ENCODE data around the gene LGI4. TPM values are rescaled to one million over a fixed set of nuclear protein-coding genes. Genes with fewer than 3 reads are reported as not detected.

LGI4 gene
- total and polyA plus RNA-seq, 4 experiments from 2014 or later: 0.72 to 0.81 TPM; not detected in 2

- no peaks in the 10 kb centered on the region for H3K36me3 ChIP-seq (ENCODE audit: insufficient read depth, low read length)
- Mint-ChIP-seq H3K27ac (no peak overlapping the region), H3K4me3 (no peak overlapping the region), H3K4me1 (peaks cover 0 to 6% (median 3%) of the 10 kb centered on the region in 4 donors), H3K9me3 (no peaks in the 10 kb centered on the region), H3K27me3 (peaks cover 6 to 7% of the 10 kb centered on the region in 2 donors), H3K36me3 (no peaks in the 10 kb centered on the region)
- H3K9me3 ChIP-seq (ENCODE audit: control insufficient read depth in 1 of 2, low read length in 2 of 2): no peaks in the 10 kb centered on the region
- no peaks in the 10 kb centered on the region for H3K27me3 ChIP-seq (ENCODE audit: insufficient read depth, low read length)
- H3K4me1 ChIP-seq (ENCODE audit: insufficient read depth, low read length): peaks cover 7% of the 10 kb centered on the region
- ChIA-PET CTCF (ENCODE audit: partially characterized antibody) (no interaction called here), POLR2A (ENCODE audit: partially characterized antibody) (no interaction called here)
- no peak overlapping the region for H3K27ac ChIP-seq (ENCODE audit: low read depth, low read length)
- intact Hi-C loops (cut with micrococcal nuclease): no loop called here
- H3K4me3 ChIP-seq (ENCODE audit: low read length in 2 of 2): no peak overlapping the region
- no peak for DNase-seq
Measured at GRCh38 chr19:35094656-35095055, 40.2 kb downstream of the LGI4 start.

DNA sequence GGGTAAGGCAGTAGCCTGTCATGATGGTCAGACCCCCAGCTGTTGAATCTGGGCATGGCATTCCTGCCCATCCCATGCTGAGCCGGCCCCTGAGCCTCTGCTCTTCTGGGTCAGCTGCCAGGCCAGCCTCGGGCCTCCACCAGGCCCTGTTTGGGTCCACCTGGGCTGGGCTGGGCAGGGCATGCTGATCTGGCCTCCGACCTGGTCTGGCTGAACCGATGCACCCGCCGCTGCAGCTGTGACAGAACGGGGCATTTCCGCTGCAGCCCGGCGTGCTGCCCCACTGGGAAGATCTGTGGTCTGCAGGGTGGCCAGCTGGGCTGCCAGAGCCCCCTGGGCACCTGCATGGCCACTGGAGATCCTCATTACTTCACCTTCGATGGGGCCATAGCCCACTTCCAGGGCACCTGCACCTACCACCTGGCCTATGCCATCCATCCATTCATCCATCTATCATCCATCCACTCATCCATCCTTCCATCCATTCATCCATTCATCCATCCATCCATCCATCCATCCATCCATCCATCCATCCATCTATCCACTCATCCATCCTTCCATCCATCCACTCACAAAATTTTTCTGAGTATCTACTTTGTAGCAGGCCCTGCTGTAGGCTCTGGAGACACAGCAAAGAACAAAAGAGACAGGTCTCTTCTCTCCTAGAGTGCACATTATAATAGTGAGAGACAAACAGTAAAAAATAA lies 40.8 kb downstream of the LGI4 start:
- peaks cover 0 to 6% (median 3%) of the 10 kb centered on the region in 4 donors for H3K4me1 Mint-ChIP-seq
- Histone ChIP-seq H3K36me3 (ENCODE audit: insufficient read depth, low read length) (no peaks in the 10 kb centered on the region), H3K27me3 (ENCODE audit: insufficient read depth, low read length) (no peaks in the 10 kb centered on the region), H3K4me1 (ENCODE audit: insufficient read depth, low read length) (peaks cover 7% of the 10 kb centered on the region), H3K9me3 (ENCODE audit: control insufficient read depth in 1 of 2, low read length in 2 of 2) (no peaks in the 10 kb centered on the region), H3K27ac (ENCODE audit: low read depth, low read length) (no peak overlapping the region), H3K4me3 (ENCODE audit: low read length in 2 of 2) (no peak overlapping the region)
- DNase-seq: no peak
- peaks cover 6 to 9% of the 10 kb centered on the region in 2 donors for H3K27me3 Mint-ChIP-seq
- H3K36me3 Mint-ChIP-seq: no peaks in the 10 kb centered on the region
- H3K4me3 Mint-ChIP-seq: no peak overlapping the region
- CTCF ChIA-PET (ENCODE audit: partially characterized antibody): no interaction called here
- H3K27ac Mint-ChIP-seq: peak overlapping the region in 2 of 7 donors; percentile 25 to 42
- intact Hi-C loops (cut with micrococcal nuclease): no loop called here
- POLR2A ChIA-PET (ENCODE audit: partially characterized antibody): no interaction called here
- H3K9me3 Mint-ChIP-seq: no peaks in the 10 kb centered on the region

DNA sequence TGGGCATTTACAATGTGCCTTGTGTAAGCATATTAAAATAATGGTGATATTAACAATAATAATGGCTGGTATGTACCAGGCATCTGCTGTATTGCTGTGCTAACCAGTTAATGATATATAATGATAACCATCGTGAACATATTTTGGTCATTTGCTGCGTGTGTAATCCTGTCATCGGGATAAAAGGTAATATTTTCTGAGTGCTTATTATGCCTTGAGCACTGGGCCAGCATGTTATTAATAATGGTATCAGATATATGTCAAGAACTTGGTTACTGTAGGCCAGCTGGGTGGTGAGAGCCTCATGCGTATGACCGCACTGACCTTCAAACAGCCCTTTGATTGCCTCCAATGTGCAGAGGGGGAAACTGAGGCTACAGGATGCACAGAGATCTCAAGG lies 41.4 kb downstream of the LGI4 start:
- Mint-ChIP-seq H3K27ac (no peak overlapping the region), H3K4me3 (no peak overlapping the region), H3K36me3 (no peaks in the 10 kb centered on the region), H3K4me1 (peaks cover 0 to 6% (median 3%) of the 10 kb centered on the region in 4 donors), H3K9me3 (no peaks in the 10 kb centered on the region), H3K27me3 (peaks cover 6 to 10% of the 10 kb centered on the region in 2 donors)
- Histone ChIP-seq H3K4me3 (ENCODE audit: low read length in 2 of 2) (no peak overlapping the region), H3K4me1 (ENCODE audit: insufficient read depth, low read length) (peaks cover 7% of the 10 kb centered on the region), H3K9me3 (ENCODE audit: control insufficient read depth in 1 of 2, low read length in 2 of 2) (no peaks in the 10 kb centered on the region), H3K27me3 (ENCODE audit: insufficient read depth, low read length) (no peaks in the 10 kb centered on the region), H3K27ac (ENCODE audit: low read depth, low read length) (no peak overlapping the region), H3K36me3 (ENCODE audit: insufficient read depth, low read length) (no peaks in the 10 kb centered on the region)
- intact Hi-C loops (cut with micrococcal nuclease): no loop called here
- no peak for DNase-seq
- ChIA-PET POLR2A (ENCODE audit: partially characterized antibody) (no interaction called here), CTCF (ENCODE audit: partially characterized antibody) (interaction anchor here (1.0 kb wide), 1 partner anchor 61 kb away, joined by 3 read pairs; the partner anchor contains the start of gene FXYD5)

- Mint-ChIP-seq H3K36me3 (no peaks in the 10 kb centered on the region), H3K4me1 (peaks cover 3 to 13% (median 5%) of the 10 kb centered on the region in 4 donors), H3K4me3 (peak overlapping the region in 1 of 8 donors; percentile 13), H3K27me3 (peaks cover 6 to 10% of the 10 kb centered on the region in 2 donors), H3K9me3 (no peaks in the 10 kb centered on the region), H3K27ac (no peak overlapping the region)
- ChIA-PET POLR2A (ENCODE audit: partially characterized antibody) (no interaction called here), CTCF (ENCODE audit: partially characterized antibody) (interaction anchor here (0.7 to 3.5 kb wide), 8 partner anchors 8 to 255 kb away, joined by 3 to 17 read pairs (median 6); no protein-coding TSS in a partner anchor)
- H3K36me3 ChIP-seq (ENCODE audit: insufficient read depth, low read length): no peaks in the 10 kb centered on the region
- peak in 4 of 5 donors; percentile 25 to 43 (median 30) for DNase-seq
- H3K4me1 ChIP-seq (ENCODE audit: insufficient read depth, low read length): peaks cover 15% of the 10 kb centered on the region
- no peaks in the 10 kb centered on the region for H3K27me3 ChIP-seq (ENCODE audit: insufficient read depth, low read length)
- no peaks in the 10 kb centered on the region for H3K9me3 ChIP-seq (ENCODE audit: control insufficient read depth in 1 of 2, low read length in 2 of 2)
- intact Hi-C loops (cut with micrococcal nuclease): loop anchor here (1.0 to 2.0 kb wide), 2 partner anchors 76 to 117 kb away; no protein-coding TSS in a partner anchor
- H3K4me3 ChIP-seq (ENCODE audit: low read length in 2 of 2): no peak overlapping the region
- no peak overlapping the region for H3K27ac ChIP-seq (ENCODE audit: low read depth, low read length)
Measured at GRCh38 chr19:35090506-35091214, 44.2 kb downstream of the LGI4 start.

DNA sequence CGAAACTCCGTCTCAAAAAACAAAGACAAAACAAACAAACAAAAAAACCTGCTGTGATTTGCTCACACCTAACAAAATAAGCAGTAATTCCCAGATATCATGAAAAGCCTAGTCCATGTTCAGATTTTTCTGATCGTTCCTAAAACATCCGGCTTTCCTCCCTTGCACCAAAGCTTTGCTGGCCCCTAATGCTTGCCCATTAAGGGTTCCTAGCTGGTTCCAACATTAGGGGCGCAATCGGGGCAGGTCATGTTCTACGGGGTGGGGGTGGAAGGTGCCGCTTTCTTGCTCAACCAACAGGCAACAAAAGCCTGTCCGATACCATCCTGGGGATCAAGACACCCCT lies 44.7 kb downstream of the LGI4 start:
- H3K4me3 ChIP-seq (ENCODE audit: low read length in 2 of 2): no peak overlapping the region
- H3K27me3 ChIP-seq (ENCODE audit: insufficient read depth, low read length): no peaks in the 10 kb centered on the region
- Mint-ChIP-seq H3K27me3 (peaks cover 6 to 10% of the 10 kb centered on the region in 2 donors), H3K4me3 (peak overlapping the region in 1 of 8 donors; percentile 13), H3K4me1 (peaks cover 5 to 15% (median 7%) of the 10 kb centered on the region in 4 donors), H3K9me3 (no peaks in the 10 kb centered on the region), H3K27ac (no peak overlapping the region), H3K36me3 (no peaks in the 10 kb centered on the region)
- intact Hi-C loops (cut with micrococcal nuclease): loop anchor here (1.0 to 2.0 kb wide), 2 partner anchors 75 to 117 kb away; no protein-coding TSS in a partner anchor
- H3K27ac ChIP-seq (ENCODE audit: low read depth, low read length): no peak overlapping the region
- ChIA-PET CTCF (ENCODE audit: partially characterized antibody) (interaction anchor here (0.7 to 3.5 kb wide), 5 partner anchors 23 to 255 kb away, joined by 3 to 17 read pairs (median 3); no protein-coding TSS in a partner anchor), POLR2A (ENCODE audit: partially characterized antibody) (no interaction called here)
- no peaks in the 10 kb centered on the region for H3K9me3 ChIP-seq (ENCODE audit: control insufficient read depth in 1 of 2, low read length in 2 of 2)
- DNase-seq: no peak
- H3K36me3 ChIP-seq (ENCODE audit: insufficient read depth, low read length): no peaks in the 10 kb centered on the region
- peaks cover 18% of the 10 kb centered on the region for H3K4me1 ChIP-seq (ENCODE audit: insufficient read depth, low read length)

DNA sequence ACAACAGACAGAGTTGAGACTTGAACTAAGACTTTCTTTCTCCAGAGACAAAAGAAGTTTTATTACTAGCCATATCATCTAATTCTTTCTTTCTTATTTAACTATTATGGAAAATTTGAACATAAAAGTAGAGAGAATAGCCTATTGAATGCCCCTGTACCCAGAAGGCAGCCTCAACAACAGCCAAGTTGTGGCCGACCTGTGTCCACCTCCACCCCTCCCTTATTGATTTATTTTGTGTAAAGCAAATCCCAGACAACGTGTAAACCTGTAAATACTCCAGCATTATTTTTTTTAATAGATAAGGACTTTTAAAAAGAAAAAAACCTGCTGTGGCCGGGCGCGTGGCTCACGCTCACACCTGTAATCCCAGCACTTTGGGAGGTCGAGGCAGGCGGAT lies 45.3 kb downstream of the LGI4 start:
- H3K4me3 Mint-ChIP-seq: no peak overlapping the region
- no peak overlapping the region for H3K27ac ChIP-seq (ENCODE audit: low read depth, low read length)
- CTCF ChIA-PET (ENCODE audit: partially characterized antibody): interaction anchor here (0.7 to 3.5 kb wide), 3 partner anchors 46 to 254 kb away, joined by 3 to 13 read pairs (median 3); no protein-coding TSS in a partner anchor

More for the DNA sequence above, 45.3 kb downstream of the LGI4 start:
- Histone ChIP-seq H3K36me3 (ENCODE audit: insufficient read depth, low read length) (no peaks in the 10 kb centered on the region), H3K4me1 (ENCODE audit: insufficient read depth, low read length) (peaks cover 18% of the 10 kb centered on the region), H3K27me3 (ENCODE audit: insufficient read depth, low read length) (no peaks in the 10 kb centered on the region), H3K9me3 (ENCODE audit: control insufficient read depth in 1 of 2, low read length in 2 of 2) (no peaks in the 10 kb centered on the region), H3K4me3 (ENCODE audit: low read length in 2 of 2) (no peak overlapping the region)
- H3K4me1 Mint-ChIP-seq: peaks cover 5 to 15% (median 7%) of the 10 kb centered on the region in 4 donors
- POLR2A ChIA-PET (ENCODE audit: partially characterized antibody): no interaction called here
- intact Hi-C loops (cut with micrococcal nuclease): no loop called here
- H3K36me3 Mint-ChIP-seq: no peaks in the 10 kb centered on the region
- DNase-seq: no peak
- H3K9me3 Mint-ChIP-seq: no peaks in the 10 kb centered on the region
- H3K27ac Mint-ChIP-seq: no peak overlapping the region
- peaks cover 6 to 10% of the 10 kb centered on the region in 2 donors for H3K27me3 Mint-ChIP-seq

Data from CD4-positive, alpha-beta memory T cell (primary cell).